ENCODE measurements around the gene PACRG. TPM values are rescaled to one million over a fixed set of nuclear protein-coding genes. Genes with fewer than 3 reads are reported as not detected.

Gene PACRG
- total RNA-seq, 1 donor: 1.4 TPM

GRCh38 chr6:162785632-162786242 is 58.0 kb downstream of the PACRG start:
- no peak overlapping the region for H3K4me3 ChIP-seq (ENCODE audit: insufficient read depth, low read length)
- no peaks in the 10 kb centered on the region for H3K36me3 ChIP-seq (ENCODE audit: insufficient read depth, low read length)
- no peak overlapping the region for H3K4me2 ChIP-seq (ENCODE audit: insufficient read depth, low read length)
- H3K9me3 ChIP-seq (ENCODE audit: low read depth, low read length): no peaks in the 10 kb centered on the region
- H3K4me1 ChIP-seq (ENCODE audit: insufficient read depth, low read length): no peaks in the 10 kb centered on the region
- H3K79me2 ChIP-seq (ENCODE audit: insufficient read depth, low read length): no peaks in the 10 kb centered on the region
- H3K27me3 ChIP-seq (ENCODE audit: insufficient read depth, low read length): no peaks in the 10 kb centered on the region
- H2AFZ ChIP-seq (ENCODE audit: low read length): no peak overlapping the region
- H3K27ac ChIP-seq (ENCODE audit: low read depth, low read length): no peak overlapping the region
- TF ChIP-seq, protein P1, sequence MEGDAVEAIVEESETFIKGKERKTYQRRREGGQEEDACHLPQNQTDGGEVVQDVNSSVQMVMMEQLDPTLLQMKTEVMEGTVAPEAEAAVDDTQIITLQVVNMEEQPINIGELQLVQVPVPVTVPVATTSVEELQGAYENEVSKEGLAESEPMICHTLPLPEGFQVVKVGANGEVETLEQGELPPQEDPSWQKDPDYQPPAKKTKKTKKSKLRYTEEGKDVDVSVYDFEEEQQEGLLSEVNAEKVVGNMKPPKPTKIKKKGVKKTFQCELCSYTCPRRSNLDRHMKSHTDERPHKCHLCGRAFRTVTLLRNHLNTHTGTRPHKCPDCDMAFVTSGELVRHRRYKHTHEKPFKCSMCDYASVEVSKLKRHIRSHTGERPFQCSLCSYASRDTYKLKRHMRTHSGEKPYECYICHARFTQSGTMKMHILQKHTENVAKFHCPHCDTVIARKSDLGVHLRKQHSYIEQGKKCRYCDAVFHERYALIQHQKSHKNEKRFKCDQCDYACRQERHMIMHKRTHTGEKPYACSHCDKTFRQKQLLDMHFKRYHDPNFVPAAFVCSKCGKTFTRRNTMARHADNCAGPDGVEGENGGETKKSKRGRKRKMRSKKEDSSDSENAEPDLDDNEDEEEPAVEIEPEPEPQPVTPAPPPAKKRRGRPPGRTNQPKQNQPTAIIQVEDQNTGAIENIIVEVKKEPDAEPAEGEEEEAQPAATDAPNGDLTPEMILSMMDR (IDR thresholded peaks at IDR 0.05; ENCODE audit: extremely low read depth, low read depth, low read length): no peak
- no peak for DNase-seq (ENCODE audit: insufficient read length, low spot score, missing footprints)
- H4K20me1 ChIP-seq (ENCODE audit: insufficient read depth, low read length): no peaks in the 10 kb centered on the region

DNA sequence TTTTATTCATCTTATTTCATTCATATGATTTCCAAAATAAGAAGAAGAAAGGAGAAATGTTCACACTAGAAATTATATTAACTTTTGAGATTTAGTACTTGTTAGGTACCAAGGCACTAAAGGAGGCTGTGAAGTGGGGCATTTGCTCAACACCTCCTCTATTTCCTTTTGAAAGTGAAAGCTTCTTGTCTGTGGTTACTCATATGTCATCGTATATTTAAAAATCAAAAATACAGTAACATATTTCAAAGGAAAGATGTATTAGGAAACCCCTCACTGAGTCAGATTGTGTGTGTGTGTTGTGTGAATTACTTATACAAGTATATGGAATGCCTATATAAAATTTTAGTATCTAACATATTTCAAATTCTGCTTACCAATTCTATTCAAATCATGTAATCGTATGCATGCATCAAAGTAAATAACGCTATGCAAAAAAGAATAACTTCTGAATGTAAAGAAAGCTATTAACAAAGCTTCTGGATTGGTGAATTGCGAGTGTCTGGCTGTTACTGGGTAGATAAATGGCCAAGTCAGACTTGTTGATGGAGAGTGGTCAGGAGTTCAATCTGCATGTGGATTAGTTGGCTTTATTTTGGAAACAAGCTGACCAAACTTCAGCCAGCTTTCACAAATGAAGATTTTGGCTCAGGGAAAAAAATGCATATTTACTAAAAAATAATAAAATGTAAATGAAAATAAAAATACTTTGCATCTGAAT is 70.9 kb downstream of the PACRG start:
- Histone ChIP-seq H2AFZ (ENCODE audit: low read length) (no peak overlapping the region), H3K79me2 (ENCODE audit: insufficient read depth, low read length) (no peaks in the 10 kb centered on the region), H3K4me3 (ENCODE audit: insufficient read depth, low read length) (no peak overlapping the region), H4K20me1 (ENCODE audit: insufficient read depth, low read length) (no peaks in the 10 kb centered on the region), H3K4me1 (ENCODE audit: insufficient read depth, low read length) (no peaks in the 10 kb centered on the region), H3K4me2 (ENCODE audit: insufficient read depth, low read length) (no peak overlapping the region), H3K9me3 (ENCODE audit: low read depth, low read length) (no peaks in the 10 kb centered on the region), H3K27ac (ENCODE audit: low read depth, low read length) (no peak overlapping the region), H3K36me3 (ENCODE audit: insufficient read depth, low read length) (no peaks in the 10 kb centered on the region), H3K27me3 (ENCODE audit: insufficient read depth, low read length) (no peaks in the 10 kb centered on the region)
- TF ChIP-seq, protein P1 (IDR thresholded peaks at IDR 0.05; ENCODE audit: extremely low read depth, low read depth, low read length): no peak
- DNase-seq (ENCODE audit: insufficient read length, low spot score, missing footprints): no peak

DNA sequence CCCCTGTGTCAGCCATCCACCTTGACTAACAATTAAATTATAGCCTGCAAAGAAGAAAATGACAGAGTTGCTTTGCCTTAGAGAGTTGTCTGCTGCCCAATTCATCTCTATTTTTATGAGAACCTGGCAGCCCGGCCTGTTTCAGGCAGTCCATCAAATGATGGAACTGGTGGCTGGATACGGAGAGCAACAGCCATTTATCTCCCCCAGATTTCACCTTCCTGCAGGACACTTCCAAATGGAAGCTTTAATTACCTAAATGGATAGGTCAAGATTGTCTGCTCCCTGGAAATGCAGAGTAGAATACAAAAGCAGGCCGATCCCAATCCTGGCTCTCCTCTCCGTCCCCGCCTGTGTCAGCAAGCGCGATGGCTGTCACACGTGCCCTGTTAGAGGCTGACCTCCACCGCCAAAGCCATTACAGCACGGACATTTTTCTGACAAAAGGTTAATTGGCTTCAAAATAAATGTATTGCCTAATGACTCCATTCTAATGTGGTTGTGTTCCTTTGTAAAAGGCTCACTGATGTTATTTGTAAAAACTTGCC is 86.7 kb downstream of the PACRG start:
- Histone ChIP-seq H4K20me1 (ENCODE audit: insufficient read depth, low read length) (no peaks in the 10 kb centered on the region), H3K4me2 (ENCODE audit: insufficient read depth, low read length) (no peak overlapping the region), H3K4me3 (ENCODE audit: insufficient read depth, low read length) (no peak overlapping the region), H3K79me2 (ENCODE audit: insufficient read depth, low read length) (no peaks in the 10 kb centered on the region), H3K4me1 (ENCODE audit: insufficient read depth, low read length) (no peaks in the 10 kb centered on the region), H2AFZ (ENCODE audit: low read length) (no peak overlapping the region), H3K9me3 (ENCODE audit: low read depth, low read length) (no peaks in the 10 kb centered on the region), H3K36me3 (ENCODE audit: insufficient read depth, low read length) (no peaks in the 10 kb centered on the region), H3K27ac (ENCODE audit: low read depth, low read length) (no peak overlapping the region), H3K27me3 (ENCODE audit: insufficient read depth, low read length) (no peaks in the 10 kb centered on the region)
- no peak for DNase-seq (ENCODE audit: insufficient read length, low spot score, missing footprints)
- TF ChIP-seq, protein P1 (IDR thresholded peaks at IDR 0.05; ENCODE audit: extremely low read depth, low read depth, low read length): no peak

DNA sequence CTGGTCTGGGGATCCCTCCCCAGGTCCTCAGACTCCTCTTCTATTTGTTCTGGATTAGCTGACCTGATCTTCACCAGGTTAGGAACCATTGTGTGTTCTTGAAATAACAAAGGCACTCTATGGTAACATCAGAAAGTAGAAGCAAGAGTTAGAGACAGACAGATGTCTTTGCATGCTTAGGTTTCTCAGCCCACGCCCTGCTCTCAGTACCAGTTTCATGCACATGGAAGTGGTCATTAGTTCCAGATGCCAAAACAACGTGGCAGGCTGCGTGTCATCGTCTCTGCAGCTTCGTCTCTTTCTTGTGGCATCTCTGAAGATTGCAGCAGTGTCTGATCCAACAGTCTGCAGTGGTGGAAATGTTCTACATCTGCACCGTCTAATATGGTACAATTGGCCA is 89.4 kb downstream of the PACRG start:
- no peak overlapping the region for H3K4me3 ChIP-seq (ENCODE audit: insufficient read depth, low read length)
- TF ChIP-seq, protein P1 (IDR thresholded peaks at IDR 0.05; ENCODE audit: extremely low read depth, low read depth, low read length): no peak

More for the DNA sequence above, 89.4 kb downstream of the PACRG start:
- no peaks in the 10 kb centered on the region for H3K4me1 ChIP-seq (ENCODE audit: insufficient read depth, low read length)
- no peak overlapping the region for H2AFZ ChIP-seq (ENCODE audit: low read length)
- H3K27me3 ChIP-seq (ENCODE audit: insufficient read depth, low read length): no peaks in the 10 kb centered on the region
- no peaks in the 10 kb centered on the region for H4K20me1 ChIP-seq (ENCODE audit: insufficient read depth, low read length)
- H3K9me3 ChIP-seq (ENCODE audit: low read depth, low read length): no peaks in the 10 kb centered on the region
- no peaks in the 10 kb centered on the region for H3K79me2 ChIP-seq (ENCODE audit: insufficient read depth, low read length)
- H3K36me3 ChIP-seq (ENCODE audit: insufficient read depth, low read length): no peaks in the 10 kb centered on the region
- DNase-seq (ENCODE audit: insufficient read length, low spot score, missing footprints): no peak
- H3K4me2 ChIP-seq (ENCODE audit: insufficient read depth, low read length): no peak overlapping the region
- H3K27ac ChIP-seq (ENCODE audit: low read depth, low read length): no peak overlapping the region
